A549 treated with GW870086 at 1 μM for 4 hours (cell line): ENCODE data around the gene BMI1. TPM values are rescaled to one million over a fixed set of nuclear protein-coding genes. Genes with fewer than 3 reads are reported as not detected.

ENCODE experiments used
- total RNA-seq: library from RNA; stranded (reverse); fragments of 200-300 nt; extraction: Qiagen RNA extraction; gene quantifications from 5 replicates; pipeline ENCODE4 v1.2.3, GENCODE V29; 2022; ENCODE audit warnings: low read depth

BMI1 gene
- total RNA-seq = 31.8 to 42.1 TPM (median 38.9 TPM) in 5 replicates

GRCh38 chr10:22320591-22321155 lies at the start of gene BMI1:
Gene BMI1 (plus strand): TSS chr10:22321099. CDS start chr10:22326450, 5,351 bp downstream.

GRCh38 chr10:22316286-22317075 lies 4.4 kb upstream of the BMI1 start, which contains the start of gene COMMD3:
Gene COMMD3 (plus strand): TSS chr10:22316388. CDS start chr10:22316418, 30 bp downstream.

GRCh38 chr10:22345301-22346095 lies 24.6 kb downstream of the BMI1 start, which contains the start of gene SPAG6:
Gene SPAG6 (plus strand): TSS chr10:22345496. CDS start chr10:22345612, 116 bp downstream.

Other genes with a start within 250 kb of the BMI1 start
- 0.16 TPM in 1 of 5 replicates, not detected in the others for gene EBLN1, start 103.1 kb upstream of the BMI1 start, total RNA-seq
- 48.2 to 53.6 TPM (median 50.3 TPM) in 5 replicates for gene COMMD3, start 4.7 kb upstream of the BMI1 start, total RNA-seq
- gene SPAG6, start 24.4 kb downstream of the BMI1 start, total RNA-seq = not detected in 5 replicates